ENCODE measurements around the gene ABL1. TPM values are rescaled to one million over a fixed set of nuclear protein-coding genes. Genes with fewer than 3 reads are reported as not detected.

Gene ABL1
- total RNA-seq, 2 donors from 2014 or later = 62.8 to 123 TPM

DNA sequence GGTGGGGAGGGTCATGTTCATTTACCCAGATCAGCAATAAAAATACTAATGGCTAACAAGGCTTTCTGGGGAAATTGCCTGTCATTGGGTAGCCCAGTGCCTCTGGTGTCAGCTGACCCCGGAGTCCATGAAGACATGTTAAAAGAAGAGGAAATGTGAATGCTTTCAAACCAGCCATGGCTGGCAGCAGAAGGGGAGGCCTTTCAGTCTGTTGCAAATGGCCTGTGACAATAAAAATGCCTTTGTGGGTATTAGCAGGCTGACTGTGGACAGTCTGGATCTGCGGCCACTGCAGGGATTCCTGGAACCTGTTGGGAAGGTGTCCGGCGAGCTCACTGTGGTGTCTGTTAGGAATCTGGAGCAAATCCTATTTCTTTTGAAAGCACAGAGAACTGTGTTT, 7.5 kb downstream of the ABL1 start:
- H3K4me1 ChIP-seq (ENCODE audit: control insufficient read depth in 1 of 2, low read depth in 2 of 2) = peaks cover 53 to 92% of the 10 kb centered on the region in 2 donors
- H3K36me3 ChIP-seq = no peaks in the 10 kb centered on the region
- H3K27me3 ChIP-seq (replicated peaks; ENCODE audit: insufficient read depth) = no peaks in the 10 kb centered on the region
- ATAC-seq (ENCODE audit: insufficient number of reproducible peaks, low FRiP score, low read depth) (no peak), DNase-seq (ENCODE audit: low spot score) (no peak)
- TF ChIP-seq, protein P1, sequence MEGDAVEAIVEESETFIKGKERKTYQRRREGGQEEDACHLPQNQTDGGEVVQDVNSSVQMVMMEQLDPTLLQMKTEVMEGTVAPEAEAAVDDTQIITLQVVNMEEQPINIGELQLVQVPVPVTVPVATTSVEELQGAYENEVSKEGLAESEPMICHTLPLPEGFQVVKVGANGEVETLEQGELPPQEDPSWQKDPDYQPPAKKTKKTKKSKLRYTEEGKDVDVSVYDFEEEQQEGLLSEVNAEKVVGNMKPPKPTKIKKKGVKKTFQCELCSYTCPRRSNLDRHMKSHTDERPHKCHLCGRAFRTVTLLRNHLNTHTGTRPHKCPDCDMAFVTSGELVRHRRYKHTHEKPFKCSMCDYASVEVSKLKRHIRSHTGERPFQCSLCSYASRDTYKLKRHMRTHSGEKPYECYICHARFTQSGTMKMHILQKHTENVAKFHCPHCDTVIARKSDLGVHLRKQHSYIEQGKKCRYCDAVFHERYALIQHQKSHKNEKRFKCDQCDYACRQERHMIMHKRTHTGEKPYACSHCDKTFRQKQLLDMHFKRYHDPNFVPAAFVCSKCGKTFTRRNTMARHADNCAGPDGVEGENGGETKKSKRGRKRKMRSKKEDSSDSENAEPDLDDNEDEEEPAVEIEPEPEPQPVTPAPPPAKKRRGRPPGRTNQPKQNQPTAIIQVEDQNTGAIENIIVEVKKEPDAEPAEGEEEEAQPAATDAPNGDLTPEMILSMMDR (IDR thresholded peaks at IDR 0.05) = no peak
- peak overlapping the region; percentile 98 to 99 for H3K27ac ChIP-seq
- H3K9me3 ChIP-seq = no peaks in the 10 kb centered on the region
- no peak overlapping the region for H3K4me3 ChIP-seq

DNA sequence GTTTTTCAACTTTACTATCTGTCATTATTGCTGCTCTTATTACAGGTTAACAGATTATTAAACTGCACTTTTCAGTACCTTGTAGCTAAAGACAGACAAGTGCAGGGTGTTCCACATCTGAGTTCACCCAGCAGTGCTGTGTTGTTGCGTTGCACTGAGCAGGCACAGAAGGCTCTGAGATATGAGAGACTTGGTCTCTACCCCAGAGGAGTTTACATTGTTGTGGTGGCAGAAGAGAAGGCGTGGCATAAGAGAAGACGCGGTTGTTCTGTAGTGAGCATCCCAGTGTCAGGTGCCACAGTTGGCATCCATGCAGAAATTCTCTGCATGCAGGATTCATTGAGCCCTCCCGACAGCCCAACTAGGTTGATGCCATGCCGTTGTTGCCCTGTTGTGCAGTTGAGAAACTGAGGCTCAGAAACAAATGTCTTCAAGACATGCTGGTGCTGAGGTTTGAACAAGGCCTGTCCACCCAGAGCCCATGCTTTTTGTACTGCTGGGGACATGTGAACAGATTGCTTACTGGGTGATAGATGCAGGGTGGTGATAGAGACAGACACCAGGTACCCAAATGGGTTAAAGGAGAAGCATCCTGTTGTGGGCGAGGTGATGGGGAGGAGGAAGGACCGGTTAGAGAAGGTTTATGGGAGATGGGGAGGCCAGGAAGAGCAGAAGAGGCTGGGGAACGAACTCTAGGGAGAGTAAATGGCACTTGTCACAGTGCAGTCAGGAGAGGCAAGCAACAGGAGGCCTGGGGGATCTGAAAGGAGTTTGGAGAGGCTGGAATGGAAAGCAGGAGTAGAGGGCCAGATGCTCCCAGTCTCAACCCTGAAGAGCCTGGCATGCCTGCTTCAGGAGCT, 8.2 kb downstream of the ABL1 start:
- Histone ChIP-seq H3K4me1 (ENCODE audit: control insufficient read depth in 1 of 2, low read depth in 2 of 2) (peaks cover 51 to 92% of the 10 kb centered on the region in 2 donors), H3K27ac (peak overlapping the region; percentile 98 to 99), H3K9me3 (no peaks in the 10 kb centered on the region), H3K36me3 (no peaks in the 10 kb centered on the region), H3K4me3 (no peak overlapping the region), H3K27me3 (replicated peaks; ENCODE audit: insufficient read depth) (no peaks in the 10 kb centered on the region)
- DNase-seq (ENCODE audit: low spot score) (no peak), ATAC-seq (ENCODE audit: insufficient number of reproducible peaks, low FRiP score, low read depth) (no peak)
- TF ChIP-seq, protein P1 (IDR thresholded peaks at IDR 0.05) = no peak

DNA sequence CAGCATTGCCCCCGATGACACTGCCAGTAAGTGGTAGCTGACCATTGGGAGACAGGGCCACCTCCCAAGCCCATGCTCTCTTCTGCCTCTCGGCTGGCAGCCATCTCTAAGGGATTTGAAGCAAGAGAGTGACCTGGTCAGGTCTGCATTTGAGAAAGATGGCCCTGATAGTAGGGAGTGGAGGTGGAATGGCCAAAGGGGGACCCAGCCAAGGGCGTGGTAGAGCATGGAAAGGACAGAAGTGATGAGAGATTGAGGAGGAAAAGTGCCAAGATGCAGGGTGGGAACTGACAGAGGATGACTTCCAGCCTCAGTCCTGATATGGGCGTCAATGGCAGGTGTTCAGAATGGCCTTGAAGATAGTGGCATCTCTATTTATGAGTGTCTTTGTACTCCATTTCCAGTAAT, 9.0 kb downstream of the ABL1 start:
- TF ChIP-seq, protein P1 (IDR thresholded peaks at IDR 0.05) = no peak
- Histone ChIP-seq H3K9me3 (no peaks in the 10 kb centered on the region), H3K4me3 (no peak overlapping the region), H3K4me1 (ENCODE audit: control insufficient read depth in 1 of 2, low read depth in 2 of 2) (peaks cover 51 to 92% of the 10 kb centered on the region in 2 donors), H3K27ac (peak overlapping the region; percentile 98 to 99), H3K27me3 (replicated peaks; ENCODE audit: insufficient read depth) (no peaks in the 10 kb centered on the region), H3K36me3 (no peaks in the 10 kb centered on the region)
- DNase-seq (ENCODE audit: low spot score) = no peak
- ATAC-seq (ENCODE audit: insufficient number of reproducible peaks, low FRiP score, low read depth) = no peak

DNA sequence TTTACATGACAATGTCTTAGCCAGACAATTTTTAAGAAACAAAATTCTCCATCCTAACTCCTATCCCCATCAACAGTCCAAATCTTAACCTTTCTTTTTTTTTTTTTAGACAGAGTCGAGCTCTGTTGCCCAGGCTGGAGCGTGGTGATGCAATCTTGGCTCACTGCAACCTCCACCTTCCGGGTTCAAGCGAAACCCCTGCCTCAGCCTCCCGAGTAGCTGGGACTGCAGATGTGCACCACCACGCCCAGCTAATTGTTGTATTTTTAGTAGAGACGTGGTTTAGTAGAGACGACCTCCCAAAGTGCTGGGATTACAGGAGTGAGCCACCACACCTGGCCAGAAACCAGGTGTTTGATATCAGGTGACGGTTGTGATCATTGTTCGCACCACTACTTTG, 10.2 kb downstream of the ABL1 start:
- TF ChIP-seq, protein P1 (IDR thresholded peaks at IDR 0.05) = no peak
- H3K4me3 ChIP-seq = peak overlapping the region; percentile 67
- no peak for ATAC-seq (ENCODE audit: insufficient number of reproducible peaks, low FRiP score, low read depth)

DNA sequence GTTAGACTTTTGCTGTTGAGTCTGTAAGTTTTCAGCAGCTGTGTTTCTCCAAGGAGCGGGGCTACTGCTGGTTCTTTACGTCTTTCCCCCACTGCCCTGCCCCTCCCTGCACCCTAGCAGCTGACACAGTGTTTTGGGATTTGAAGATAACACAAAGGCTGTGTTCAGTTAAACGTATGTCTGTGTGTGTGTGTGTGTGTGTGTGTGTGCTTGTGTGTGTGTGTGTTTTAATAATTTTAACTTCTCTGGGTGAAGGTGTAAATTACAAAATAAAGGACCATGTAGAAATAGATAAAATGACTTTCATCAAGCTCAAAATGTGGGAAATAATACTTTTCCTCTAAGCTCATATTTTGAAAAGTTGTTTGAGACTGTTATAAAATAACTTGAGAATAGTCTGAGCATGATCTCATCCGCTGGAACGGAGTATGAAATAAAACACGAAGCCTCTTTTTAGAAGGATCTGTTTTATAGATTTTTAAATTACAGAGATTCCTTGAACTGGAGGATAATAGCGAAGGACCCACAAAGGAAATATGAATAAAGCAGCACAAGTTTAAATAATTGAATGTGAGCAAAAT, 10.9 kb downstream of the ABL1 start:
- no peak for DNase-seq (ENCODE audit: low spot score)
- H3K9me3 ChIP-seq = no peaks in the 10 kb centered on the region
- no peaks in the 10 kb centered on the region for H3K27me3 ChIP-seq (replicated peaks; ENCODE audit: insufficient read depth)
- no peaks in the 10 kb centered on the region for H3K36me3 ChIP-seq
- ATAC-seq (ENCODE audit: insufficient number of reproducible peaks, low FRiP score, low read depth) = peak; percentile 40
- peak overlapping the region; percentile 98 to 99 for H3K27ac ChIP-seq
- TF ChIP-seq, protein P1 (IDR thresholded peaks at IDR 0.05) = no peak
- H3K4me1 ChIP-seq (ENCODE audit: control insufficient read depth in 1 of 2, low read depth in 2 of 2) = peaks cover 45 to 93% of the 10 kb centered on the region in 2 donors
- H3K4me3 ChIP-seq = peak overlapping the region; percentile 67

More for the DNA sequence above, 10.2 kb downstream of the ABL1 start:
- H3K9me3 ChIP-seq = no peaks in the 10 kb centered on the region
- H3K36me3 ChIP-seq = no peaks in the 10 kb centered on the region
- peaks cover 46 to 92% of the 10 kb centered on the region in 2 donors for H3K4me1 ChIP-seq (ENCODE audit: control insufficient read depth in 1 of 2, low read depth in 2 of 2)
- peak overlapping the region; percentile 98 to 99 for H3K27ac ChIP-seq
- no peaks in the 10 kb centered on the region for H3K27me3 ChIP-seq (replicated peaks; ENCODE audit: insufficient read depth)
- DNase-seq (ENCODE audit: low spot score) = no peak
